ENCODE results near the gene SSTR3.

DNA sequence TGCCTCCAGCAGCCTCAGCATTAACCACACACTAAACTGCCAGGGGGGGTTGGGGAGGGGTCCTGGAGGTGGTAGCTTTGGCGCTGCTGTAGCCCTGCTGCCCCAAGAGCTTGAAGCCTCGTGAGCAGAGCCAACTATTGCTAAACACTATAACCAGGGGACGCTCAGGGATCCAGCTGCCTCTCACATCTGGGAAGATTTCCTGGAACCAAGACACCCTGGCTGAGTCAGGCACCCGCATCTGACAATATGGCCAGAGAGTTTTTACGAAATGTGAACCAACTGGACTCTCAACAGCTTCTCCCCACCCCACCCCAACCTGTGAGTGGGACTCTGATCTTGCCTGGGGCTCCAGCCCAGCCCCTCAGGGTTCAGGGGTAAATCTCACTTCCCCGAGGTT is 38.6 kb downstream of the SSTR3 start:
- TF ChIP-seq POLR2A (IDR thresholded peaks at IDR 0.05; ENCODE audit: low read depth) = no peak
- TF ChIP-seq, protein P1, sequence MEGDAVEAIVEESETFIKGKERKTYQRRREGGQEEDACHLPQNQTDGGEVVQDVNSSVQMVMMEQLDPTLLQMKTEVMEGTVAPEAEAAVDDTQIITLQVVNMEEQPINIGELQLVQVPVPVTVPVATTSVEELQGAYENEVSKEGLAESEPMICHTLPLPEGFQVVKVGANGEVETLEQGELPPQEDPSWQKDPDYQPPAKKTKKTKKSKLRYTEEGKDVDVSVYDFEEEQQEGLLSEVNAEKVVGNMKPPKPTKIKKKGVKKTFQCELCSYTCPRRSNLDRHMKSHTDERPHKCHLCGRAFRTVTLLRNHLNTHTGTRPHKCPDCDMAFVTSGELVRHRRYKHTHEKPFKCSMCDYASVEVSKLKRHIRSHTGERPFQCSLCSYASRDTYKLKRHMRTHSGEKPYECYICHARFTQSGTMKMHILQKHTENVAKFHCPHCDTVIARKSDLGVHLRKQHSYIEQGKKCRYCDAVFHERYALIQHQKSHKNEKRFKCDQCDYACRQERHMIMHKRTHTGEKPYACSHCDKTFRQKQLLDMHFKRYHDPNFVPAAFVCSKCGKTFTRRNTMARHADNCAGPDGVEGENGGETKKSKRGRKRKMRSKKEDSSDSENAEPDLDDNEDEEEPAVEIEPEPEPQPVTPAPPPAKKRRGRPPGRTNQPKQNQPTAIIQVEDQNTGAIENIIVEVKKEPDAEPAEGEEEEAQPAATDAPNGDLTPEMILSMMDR (IDR thresholded peaks at IDR 0.05) = no peak
- TF ChIP-seq POLR2AphosphoS5 (IDR thresholded peaks at IDR 0.05) = peak in 1 of 2 donors; percentile 40
- no peak for TF ChIP-seq EP300 (IDR thresholded peaks at IDR 0.05)
